ENCODE data around the gene EIF1AX. TPM values are rescaled to one million over a fixed set of nuclear protein-coding genes. Genes with fewer than 3 reads are reported as not detected.

Gene EIF1AX
- total and polyA plus RNA-seq, 9 donors: 52.8 to 151 (median 111) TPM

DNA sequence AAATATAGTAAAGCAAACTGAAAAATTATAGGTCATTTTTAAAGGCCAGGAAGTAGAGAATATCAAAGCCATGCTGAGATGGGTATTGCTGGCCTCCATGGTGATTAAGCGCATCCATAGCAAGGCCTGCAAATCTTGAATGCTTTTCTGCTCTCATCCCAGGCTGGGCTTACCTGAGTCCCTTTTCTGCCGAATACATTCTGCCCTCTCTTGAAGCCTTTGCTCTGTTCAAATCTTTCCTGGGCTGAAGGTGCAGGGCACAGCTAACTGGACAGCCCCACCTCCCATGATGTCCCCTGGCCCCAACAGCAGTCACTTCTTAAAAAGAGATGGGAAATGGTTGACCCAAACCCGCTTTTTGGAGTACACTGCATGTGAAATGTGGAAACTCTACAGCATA, 10.1 kb upstream of the EIF1AX start:
- no peaks in the 10 kb centered on the region for H3K4me1 ChIP-seq (ENCODE audit: insufficient read depth)
- no peaks in the 10 kb centered on the region for H3K36me3 ChIP-seq
- no peak overlapping the region for H3K4me3 ChIP-seq
- intact Hi-C loops (cut with DNase I): no loop called here
- no peak for DNase-seq
- 85 to 94% (median 86%) methylated on average over 3 of the region's 3 CpGs for WGBS, 3 donors
- no peak overlapping the region for H3K27ac ChIP-seq
- H3K27me3 ChIP-seq: no peaks in the 10 kb centered on the region
- no peaks in the 10 kb centered on the region for H3K9me3 ChIP-seq
- TF ChIP-seq EP300 (IDR thresholded peaks at IDR 0.05): no peak

DNA sequence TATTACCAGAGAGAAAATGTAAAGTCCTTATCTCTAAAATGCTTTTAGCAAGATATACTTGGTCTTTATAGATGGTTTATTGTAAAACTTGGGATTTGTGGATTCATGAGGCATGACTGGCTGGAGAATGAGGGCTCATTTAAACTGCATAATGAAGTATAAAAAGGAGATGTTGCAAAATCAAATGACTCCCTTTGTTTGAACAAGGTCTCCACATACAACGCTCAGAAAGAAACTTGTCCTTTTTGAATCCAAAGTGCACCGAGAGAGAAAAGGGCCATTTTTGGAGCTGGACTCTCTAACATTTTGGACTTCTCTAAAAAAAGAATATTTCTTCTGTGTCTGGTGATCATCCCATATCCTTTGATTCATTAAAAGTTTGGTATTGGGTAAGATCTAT, 7.7 kb upstream of the EIF1AX start:
- 84 to 92% (median 90%) methylated on average over 2 of the region's 2 CpGs for WGBS, 3 donors
- intact Hi-C loops (cut with DNase I): no loop called here
- DNase-seq: no peak

DNA sequence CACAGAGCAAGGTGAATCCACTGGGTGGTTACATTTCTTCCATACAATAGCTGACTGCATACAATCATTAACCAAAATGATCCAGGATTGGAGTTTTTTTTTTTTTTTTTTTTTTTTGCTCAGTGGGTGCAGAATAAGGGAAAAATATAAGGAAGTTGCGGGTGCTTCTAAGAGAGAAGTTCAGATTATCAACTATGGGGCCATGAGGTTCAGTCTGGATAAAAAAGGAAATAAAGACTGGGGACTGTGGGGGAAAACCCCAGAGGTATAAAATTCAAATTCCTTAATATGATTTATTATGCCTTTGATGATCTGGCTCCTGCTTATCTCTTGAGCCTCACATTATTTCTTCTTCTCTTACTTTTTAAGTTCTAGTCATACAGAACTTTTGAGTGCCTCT, 5.9 kb upstream of the EIF1AX start:
- Histone ChIP-seq H3K27me3 (no peaks in the 10 kb centered on the region), H3K4me1 (ENCODE audit: insufficient read depth) (no peaks in the 10 kb centered on the region), H3K36me3 (no peaks in the 10 kb centered on the region), H3K27ac (no peak overlapping the region), H3K9me3 (no peaks in the 10 kb centered on the region), H3K4me3 (no peak overlapping the region)
- TF ChIP-seq EP300 (IDR thresholded peaks at IDR 0.05): no peak
- TF ChIP-seq, protein P1, sequence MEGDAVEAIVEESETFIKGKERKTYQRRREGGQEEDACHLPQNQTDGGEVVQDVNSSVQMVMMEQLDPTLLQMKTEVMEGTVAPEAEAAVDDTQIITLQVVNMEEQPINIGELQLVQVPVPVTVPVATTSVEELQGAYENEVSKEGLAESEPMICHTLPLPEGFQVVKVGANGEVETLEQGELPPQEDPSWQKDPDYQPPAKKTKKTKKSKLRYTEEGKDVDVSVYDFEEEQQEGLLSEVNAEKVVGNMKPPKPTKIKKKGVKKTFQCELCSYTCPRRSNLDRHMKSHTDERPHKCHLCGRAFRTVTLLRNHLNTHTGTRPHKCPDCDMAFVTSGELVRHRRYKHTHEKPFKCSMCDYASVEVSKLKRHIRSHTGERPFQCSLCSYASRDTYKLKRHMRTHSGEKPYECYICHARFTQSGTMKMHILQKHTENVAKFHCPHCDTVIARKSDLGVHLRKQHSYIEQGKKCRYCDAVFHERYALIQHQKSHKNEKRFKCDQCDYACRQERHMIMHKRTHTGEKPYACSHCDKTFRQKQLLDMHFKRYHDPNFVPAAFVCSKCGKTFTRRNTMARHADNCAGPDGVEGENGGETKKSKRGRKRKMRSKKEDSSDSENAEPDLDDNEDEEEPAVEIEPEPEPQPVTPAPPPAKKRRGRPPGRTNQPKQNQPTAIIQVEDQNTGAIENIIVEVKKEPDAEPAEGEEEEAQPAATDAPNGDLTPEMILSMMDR (IDR thresholded peaks at IDR 0.05): no peak
- TF ChIP-seq POLR2A (IDR thresholded peaks at IDR 0.05): no peak
- WGBS, 3 donors: 76 to 92% (median 90%) methylated on average over 1 of the region's 1 CpG
- no peak for DNase-seq
- intact Hi-C loops (cut with DNase I): no loop called here

More for the DNA sequence above, 7.7 kb upstream of the EIF1AX start:
- no peaks in the 10 kb centered on the region for H3K9me3 ChIP-seq
- H3K4me3 ChIP-seq: no peak overlapping the region
- H3K27me3 ChIP-seq: no peaks in the 10 kb centered on the region
- H3K4me1 ChIP-seq (ENCODE audit: insufficient read depth): no peaks in the 10 kb centered on the region
- H3K27ac ChIP-seq: no peak overlapping the region
- TF ChIP-seq, protein P1 (IDR thresholded peaks at IDR 0.05): no peak
- TF ChIP-seq POLR2A (IDR thresholded peaks at IDR 0.05) (no peak), EP300 (IDR thresholded peaks at IDR 0.05) (no peak)
- no peaks in the 10 kb centered on the region for H3K36me3 ChIP-seq

DNA sequence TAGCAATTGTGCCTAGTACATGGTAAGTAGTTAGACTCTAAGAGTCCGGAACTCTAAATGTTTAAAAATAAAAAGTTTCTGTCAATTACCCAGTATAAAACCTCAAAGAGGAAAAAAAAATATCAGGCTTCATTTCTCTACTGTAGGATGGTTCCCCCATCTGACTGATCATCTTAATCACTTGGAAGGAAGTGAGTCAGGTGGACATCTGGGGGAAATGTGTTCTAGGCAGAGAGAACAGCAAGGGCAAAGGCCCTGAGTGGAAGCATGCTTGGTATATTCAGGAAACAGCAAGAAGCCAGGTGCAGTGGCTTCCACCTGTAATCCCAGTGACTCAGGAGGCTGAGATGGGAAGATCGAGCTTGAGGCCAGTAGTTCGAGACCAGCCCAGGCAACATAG, 2.9 kb upstream of the EIF1AX start:
- 77 to 90% (median 89%) methylated on average over 3 of the region's 3 CpGs for WGBS, 3 donors
- no peak for DNase-seq
- Histone ChIP-seq H3K4me1 (ENCODE audit: insufficient read depth) (peaks cover 4% of the 10 kb centered on the region), H3K4me3 (no peak overlapping the region), H3K27me3 (no peaks in the 10 kb centered on the region), H3K27ac (no peak overlapping the region), H3K36me3 (no peaks in the 10 kb centered on the region), H3K9me3 (no peaks in the 10 kb centered on the region)
- intact Hi-C loops (cut with DNase I): loop anchor here in 1 of 4 donors (5.0 kb wide), 1 partner anchor 123 kb away; the partner anchor contains the start of gene RPS6KA3
- TF ChIP-seq, protein P1 (IDR thresholded peaks at IDR 0.05): no peak
- TF ChIP-seq POLR2A (IDR thresholded peaks at IDR 0.05): no peak
- TF ChIP-seq EP300 (IDR thresholded peaks at IDR 0.05): no peak

DNA sequence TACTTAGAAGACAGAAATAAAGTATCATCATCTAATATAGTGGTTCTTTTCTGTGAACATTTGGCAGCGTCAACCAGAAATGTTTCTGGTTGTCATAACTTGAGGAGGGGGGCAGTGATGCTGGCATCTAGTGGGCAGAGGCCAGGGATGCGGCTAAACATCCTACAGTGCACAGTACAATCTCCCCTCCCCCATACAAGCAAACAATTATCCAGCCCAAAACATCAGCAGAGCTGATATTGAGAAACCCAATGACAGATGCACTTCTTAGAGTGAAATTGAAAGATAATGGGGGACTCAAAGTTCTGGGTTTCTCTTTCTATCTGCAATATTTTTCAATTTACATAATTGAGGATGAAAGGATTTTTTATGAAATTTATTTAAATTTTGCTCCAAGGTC, 1.9 kb upstream of the EIF1AX start:
- TF ChIP-seq POLR2A (IDR thresholded peaks at IDR 0.05) (no peak), EP300 (IDR thresholded peaks at IDR 0.05) (no peak)
- TF ChIP-seq, protein P1 (IDR thresholded peaks at IDR 0.05): no peak
- Histone ChIP-seq H3K36me3 (no peaks in the 10 kb centered on the region), H3K4me1 (ENCODE audit: insufficient read depth) (peaks cover 7% of the 10 kb centered on the region), H3K27me3 (no peaks in the 10 kb centered on the region), H3K9me3 (no peaks in the 10 kb centered on the region), H3K27ac (no peak overlapping the region), H3K4me3 (no peak overlapping the region)
- intact Hi-C loops (cut with DNase I): loop anchor here in 1 of 4 donors (5.0 kb wide), 1 partner anchor 124 kb away; the partner anchor contains the start of gene RPS6KA3
- WGBS, 3 donors: 46 to 57% (median 50%) methylated on average over 2 of the region's 2 CpGs
- no peak for DNase-seq
